Esophagus muscularis mucosa (tissue), 3 donors: ENCODE results near the gene CHN1.

Experiments used
- CTCF ChIP-seq, 3 experiments: fragments of 200-600 bp in 2 of 3; fragments of 450-650 bp in 1 of 3; sonication (generic) in 2 of 3; IDR thresholded peaks; one replicate each; pipeline ENCODE4 v1.5.1; 2017 to 2019; ENCODE audit warnings: antibody characterized with exemption in 3 of 3, mild to moderate bottlenecking in 2 of 3, moderate library complexity in 1 of 3
- POLR2A ChIP-seq: fragments of 450-650 bp; IDR thresholded peaks from one replicate; pipeline ENCODE4 v1.6.1; 2017; ENCODE audit warnings: antibody characterized with exemption, moderate library complexity, mild to moderate bottlenecking, low read depth
- POLR2AphosphoS5 ChIP-seq, 2 donors: sonication (generic); formaldehyde crosslinking; IDR thresholded peaks; one replicate each; pipeline ENCODE4 v1.6.1; 2017; ENCODE audit warnings: antibody characterized with exemption in 2 of 2

DNA sequence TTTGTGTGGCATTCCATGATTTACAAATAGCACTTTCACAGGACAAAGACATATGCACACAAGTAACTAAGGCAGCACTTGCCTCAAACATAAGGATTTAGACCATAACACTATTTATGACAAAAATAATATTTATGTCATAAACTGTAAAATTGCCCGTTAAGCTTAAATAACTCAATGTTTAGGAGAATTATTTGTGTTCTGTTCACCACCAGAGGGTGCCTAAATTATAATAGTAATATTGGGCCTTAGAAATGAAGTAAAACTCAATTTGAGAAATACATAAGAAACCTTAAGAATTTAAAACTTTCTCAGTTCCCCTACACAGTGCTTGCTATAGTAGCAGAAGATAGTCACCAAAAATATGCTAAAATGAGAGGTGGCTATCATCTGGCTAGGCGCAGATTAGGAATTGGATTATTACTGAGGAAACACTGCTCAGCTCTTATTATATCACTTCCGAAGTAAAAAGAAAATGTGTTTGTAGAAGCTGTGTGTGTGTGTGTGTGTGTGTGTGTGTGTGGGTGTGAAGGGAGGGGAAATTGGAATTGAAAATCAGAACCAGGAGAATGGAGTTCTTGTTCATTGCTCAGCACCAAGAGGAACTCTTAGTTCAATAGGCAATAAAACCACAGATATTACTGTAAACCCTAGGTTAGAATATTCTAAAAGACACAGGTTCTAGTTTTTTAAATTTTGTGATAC is 4.9 kb upstream of the CHN1 start:
- TF ChIP-seq CTCF (IDR thresholded peaks at IDR 0.05) (peak in 1 of 3 experiments; percentile 8), POLR2A (no peak), POLR2AphosphoS5 (IDR thresholded peaks at IDR 0.05) (no peak)
